Stimulated activated CD8-positive, alpha-beta memory T cell treated with anti-CD3 and anti-CD28 coated beads, Interleukin-2, amount 100 ng/mL, for 48 hours (primary cell): Measurements from ENCODE around the gene ZFP69B.
"Not testable (repeated sequence)": the region's sequence is repeated elsewhere in the genome, so short reads cannot be mapped to it uniquely, and the experiment has no call there.

ENCODE experiments used
- DNase-seq, 2 donors: peaks; one replicate each; pipeline ENCODE4 v3.0.0-alpha.2; 2020; ENCODE audit warnings: low read depth in 2 of 2

Gene ZFP69B

GRCh38 chr1:40435876-40436275 is 14.4 kb upstream of the ZFP69B start:
- no peak for DNase-seq

GRCh38 chr1:40438391-40439015 is 11.8 kb upstream of the ZFP69B start:
- DNase-seq: no peak

DNA sequence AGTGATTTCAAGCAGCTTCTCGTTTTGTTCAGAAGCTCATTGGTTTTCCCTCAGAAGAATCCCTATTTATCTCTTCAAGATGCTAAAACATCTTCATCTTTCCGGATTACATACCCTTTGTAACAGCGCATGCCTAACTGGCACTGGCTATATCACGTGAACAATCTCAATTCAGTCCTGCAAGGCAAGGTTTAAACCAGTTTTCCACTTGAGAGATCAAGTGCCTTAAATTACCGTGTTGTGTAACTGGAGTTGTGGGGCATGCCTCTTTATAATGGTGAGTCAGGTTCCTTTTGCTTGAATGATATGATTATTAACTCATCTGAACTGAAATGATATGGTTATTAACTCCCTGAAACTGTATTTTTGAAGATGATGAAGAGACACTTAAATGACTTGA is 11.0 kb upstream of the ZFP69B start:
- no peak for DNase-seq

- peak; percentile 81 for DNase-seq
Measured at GRCh38 chr1:40450495-40451237, 390 bp downstream of the ZFP69B start.

GRCh38 chr1:40451238-40451585 is 936 bp downstream of the ZFP69B start:
- no peak for DNase-seq

DNA sequence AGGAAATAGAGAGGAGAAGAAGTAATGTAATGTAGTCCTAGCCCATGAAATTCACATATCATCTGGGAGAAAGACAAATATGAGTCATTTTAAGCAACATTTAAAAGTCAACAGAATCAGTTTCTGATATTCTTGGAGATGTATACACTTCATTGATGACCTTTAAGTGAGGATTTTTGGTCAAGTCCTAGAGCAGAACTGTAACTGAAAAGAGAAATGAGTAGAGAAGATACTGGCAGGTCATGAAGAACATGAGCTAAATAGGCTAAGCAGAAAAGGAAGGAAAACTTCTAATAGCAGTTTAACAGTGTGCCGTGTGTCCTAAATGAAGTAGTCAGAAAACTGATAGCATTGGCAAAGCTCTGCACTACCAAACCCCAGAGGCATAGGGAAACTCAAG is 4.6 kb downstream of the ZFP69B start:
- DNase-seq: no peak

- DNase-seq: no peak
Measured at GRCh38 chr1:40462956-40463590, 12.8 kb downstream of the ZFP69B start.

- DNase-seq: no peak
Measured at GRCh38 chr1:40469327-40469726, 19.1 kb downstream of the ZFP69B start.

GRCh38 chr1:40475268-40475667 is 25.0 kb downstream of the ZFP69B start:
- no peak for DNase-seq

GRCh38 chr1:40476924-40477677 is 26.8 kb downstream of the ZFP69B start, which contains the start of gene ZFP69:
TSS of gene ZFP69 (plus strand) at chr1:40477290. CDS start at chr1:40479362, 2,072 bp downstream.
- DNase-seq: peak; percentile 55 to 65

- DNase-seq: peak; percentile 2 to 5
Measured at GRCh38 chr1:40477678-40478053, 27.4 kb downstream of the ZFP69B start.

DNA sequence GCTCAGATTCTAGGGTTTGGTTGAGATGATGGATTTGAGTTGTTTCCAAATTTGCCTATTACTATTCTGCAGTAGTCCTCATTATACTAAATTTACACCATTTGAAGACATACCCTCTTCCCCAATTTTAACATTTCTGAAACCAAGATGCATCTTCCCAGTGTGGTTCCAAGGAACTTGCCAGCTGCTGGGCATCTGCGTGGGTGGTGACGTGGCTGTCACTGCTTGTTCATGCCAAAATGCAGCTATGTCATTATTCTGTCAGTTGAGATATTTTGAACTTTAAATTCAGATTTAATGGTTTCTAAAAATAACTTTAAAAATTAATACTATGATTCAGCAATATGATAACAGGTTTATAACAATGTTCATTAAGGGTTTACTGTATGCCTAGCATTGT is 28.0 kb downstream of the ZFP69B start:
- DNase-seq: no peak

GRCh38 chr1:40479156-40479555 is 28.9 kb downstream of the ZFP69B start:
- DNase-seq: no peak

GRCh38 chr1:40495315-40495903 is 45.1 kb downstream of the ZFP69B start:
- no peak for DNase-seq

- not testable (repeated sequence) for DNase-seq
Measured at GRCh38 chr1:40502651-40503050, 52.4 kb downstream of the ZFP69B start.

DNA sequence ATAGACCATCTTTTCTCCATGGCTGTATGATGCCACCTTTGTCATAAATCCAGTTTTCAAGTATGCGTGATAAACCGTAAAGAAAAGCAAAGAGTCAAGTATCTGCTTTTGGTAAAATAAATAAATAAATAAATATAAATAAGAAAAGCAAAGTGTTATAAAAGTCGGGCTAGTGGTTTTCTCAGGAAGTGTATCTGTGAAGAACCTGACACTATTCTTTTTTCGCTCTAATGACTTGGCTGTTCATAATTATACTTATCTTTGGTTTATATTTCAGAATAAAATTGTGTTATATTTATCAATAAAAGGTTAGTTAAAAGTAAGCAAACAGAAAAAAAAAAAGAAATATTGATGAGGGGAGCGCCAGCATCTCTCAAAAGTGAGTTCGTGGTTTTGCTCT is 57.7 kb downstream of the ZFP69B start:
- DNase-seq: no peak

- DNase-seq: peak; percentile 79 to 81
Measured at GRCh38 chr1:40508375-40509341, 58.4 kb downstream of the ZFP69B start, which contains the start of gene EXO5. TSS of gene EXO5 (plus strand) at chr1:40508767. CDS start at chr1:40514545, 5,778 bp downstream.
